Endothelial cell of umbilical vein (primary cell): ENCODE data around the gene SPTSSB. TPM values are rescaled to one million over a fixed set of nuclear protein-coding genes. Genes with fewer than 3 reads are reported as not detected.

Source experiments
- BruUV-seq: library from RNA; stranded (reverse); fragments of 400-500 nt; replicated peaks from 2 replicates; lab custom pipeline; 2021; lab: Mats Ljungman, UMichigan
- CTCF ChIA-PET: fragments of 300-600, 350-600 bp; sonication (Branson Sonifier 250); formaldehyde crosslinking; loops from one replicate; lab custom pipeline; 2021; ENCODE audit warnings: antibody characterized with exemption, inconsistent platforms; lab: Charles Lee
- POLR2A ChIA-PET: fragments of 300-600, 350-600 bp; sonication (Branson Sonifier 250); formaldehyde crosslinking; loops from one replicate; lab custom pipeline; 2021; ENCODE audit warnings: antibody characterized with exemption, inconsistent platforms; lab: Charles Lee
- DNase-seq: peaks from one replicate; pipeline ENCODE4 v3.0.0-alpha.2; 2011; ENCODE audit warnings: low read depth, low spot score
- FAIRE-seq: peaks from 2 replicates; lab custom pipeline; 2011; peaks lifted over from hg19 to GRCh38; lab: Jason Lieb, UNC
- H2AFZ ChIP-seq: 2 replicates; pipeline ENCODE4 v1.6.0; 2012; ENCODE audit warnings: low read depth, low read length, control low read depth, inconsistent platforms
- H3K27ac ChIP-seq: 2 replicates; pipeline ENCODE4 v1.5.1; 2011; ENCODE audit warnings: low read depth, mild to moderate bottlenecking, control low read depth, low read length, moderate library complexity; ENCODE audit not compliant: insufficient read depth
- H3K27me3 ChIP-seq, 2 experiments: 2 replicates each; pipeline versions ENCODE4 v1.6.0 to v1.6.1; 2011; ENCODE audit warnings: low read length in 2 of 2, mixed read lengths in 1 of 2; ENCODE audit not compliant: control insufficient read depth in 2 of 2, insufficient read depth in 2 of 2
- H3K36me3 ChIP-seq, 2 experiments: 2 replicates in 1 of 2; 3 replicates in 1 of 2; pipeline ENCODE4 v1.5.1; 2011; ENCODE audit warnings: low read length in 2 of 2, mild to moderate bottlenecking in 1 of 2, moderate library complexity in 1 of 2; ENCODE audit not compliant: control insufficient read depth in 2 of 2, insufficient read depth in 2 of 2; ENCODE audit errors: extremely low read depth in 1 of 2
- H3K4me1 ChIP-seq: 3 replicates; pipeline ENCODE4 v1.5.1; 2011; ENCODE audit warnings: mild to moderate bottlenecking, low read length; ENCODE audit not compliant: control insufficient read depth, insufficient read depth; ENCODE audit errors: extremely low read depth
- H3K4me2 ChIP-seq: 2 replicates; pipeline ENCODE4 v1.6.1; 2011; ENCODE audit warnings: low read length, control low read depth, mixed read lengths; ENCODE audit not compliant: insufficient read depth
- H3K4me3 ChIP-seq, 3 experiments: fragments of 200-600 bp in 1 of 3; sonication (generic), shearing (Covaris generic) in 1 of 3; replicated peaks in 1 of 3; 2 replicates each; pipeline ENCODE4 v1.5.1; 2011 to 2016; ENCODE audit warnings: control low read depth in 3 of 3, low read length in 3 of 3, mild to moderate bottlenecking in 2 of 3, inconsistent platforms in 1 of 3, low read depth in 1 of 3, moderate library complexity in 1 of 3; ENCODE audit not compliant: insufficient read depth in 1 of 3
- H3K79me2 ChIP-seq: 2 replicates; pipeline ENCODE4 v1.6.0; 2012; ENCODE audit warnings: low read length, inconsistent platforms; ENCODE audit not compliant: control insufficient read depth, insufficient read depth
- H3K9ac ChIP-seq: replicated peaks from 2 replicates; pipeline ENCODE3; 2011; ENCODE audit warnings: low read length, control low read depth; ENCODE audit not compliant: insufficient read depth; ENCODE audit errors: extremely low read depth
- H3K9me1 ChIP-seq: replicated peaks from 3 replicates; pipeline ENCODE4 v1.6.0; 2011; ENCODE audit warnings: mild to moderate bottlenecking, low read length; ENCODE audit not compliant: control insufficient read depth, insufficient read depth; ENCODE audit errors: extremely low read depth
- H3K9me3 ChIP-seq: replicated peaks from 2 replicates; pipeline ENCODE4 v1.5.1; 2012; ENCODE audit warnings: low read length, inconsistent platforms; ENCODE audit not compliant: control insufficient read depth, insufficient read depth
- H4K20me1 ChIP-seq: replicated peaks from 2 replicates; pipeline ENCODE3; 2011; ENCODE audit warnings: mild to moderate bottlenecking, low read length; ENCODE audit not compliant: control insufficient read depth, insufficient read depth; ENCODE audit errors: extremely low read depth
- CTCF ChIP-seq, 2 donors: IDR thresholded peaks; 1 replicate in 1 of 2; 2 replicates in 1 of 2; pipeline ENCODE4 v1.5.1; 2011; ENCODE audit warnings: low read length in 2 of 2, mild to moderate bottlenecking in 2 of 2, moderate library complexity in 2 of 2, control low read depth in 1 of 2, inconsistent platforms in 1 of 2, low read depth in 1 of 2; ENCODE audit not compliant: insufficient read depth in 1 of 2; ENCODE audit errors: extremely low read depth in 1 of 2
- EZH2 ChIP-seq: IDR thresholded peaks from 2 replicates; pipeline ENCODE4 v1.6.1; 2012; ENCODE audit warnings: borderline replicate concordance, low read depth, mild to moderate bottlenecking, moderate library complexity, low read length, inconsistent platforms; ENCODE audit not compliant: severe bottlenecking
- FOS ChIP-seq: IDR thresholded peaks from 2 replicates; pipeline ENCODE4 v1.6.1; 2011; ENCODE audit warnings: mild to moderate bottlenecking, low read length, moderate library complexity, borderline replicate concordance; ENCODE audit not compliant: insufficient read depth
- GATA2 ChIP-seq: IDR thresholded peaks from 2 replicates; pipeline ENCODE4 v1.7.0; 2011; ENCODE audit warnings: low read depth, mild to moderate bottlenecking, moderate library complexity, mixed read lengths, low read length; ENCODE audit not compliant: insufficient read length, insufficient read depth
- JUN ChIP-seq: IDR thresholded peaks from 2 replicates; pipeline ENCODE4 v1.6.1; 2011; ENCODE audit warnings: borderline replicate concordance, low read depth; ENCODE audit not compliant: insufficient read length, insufficient read depth
- MYC ChIP-seq: IDR thresholded peaks from one replicate; pipeline ENCODE4 v1.6.1; 2011; ENCODE audit warnings: mild to moderate bottlenecking, low read depth, low read length
- POLR2A ChIP-seq: IDR thresholded peaks from 2 replicates; pipeline ENCODE4 v1.6.1; 2012; ENCODE audit warnings: low read depth, mild to moderate bottlenecking, control low read depth, low read length
- POLR2AphosphoS5 ChIP-seq: IDR thresholded peaks from 2 replicates; pipeline ENCODE4 v1.6.1; 2012; ENCODE audit warnings: low read depth, mild to moderate bottlenecking, control low read depth, low read length, moderate library complexity; ENCODE audit not compliant: insufficient read depth
- dilution Hi-C: fragments of 300-500 bp; cut with MboI; formaldehyde crosslinking; loops from one replicate; pipeline ENCODE4 v1.15.0; 2019; ENCODE audit warnings: low sequenced_read_pairs; ENCODE audit not compliant: extremely low pct_ligation_motif_present
- intact Hi-C: fragments of 100-400 bp; cut with micrococcal nuclease; formaldehyde crosslinking; loops from one replicate; pipeline ENCODE4 v1.10.0; 2022
- polyA plus RNA-seq, 4 experiments: library from polyadenylated mRNA; depleted of rRNA in 3 of 4; stranded (reverse) in 3 of 4; unstranded in 1 of 4; fragments of >200 nt; gene quantifications; 2 replicates each; pipeline versions ENCODE4 v1.2.1 to v1.2.3, GENCODE V29; 2011 to 2012; ENCODE audit warnings: missing spikeins in 1 of 4
- total RNA-seq: library from RNA; stranded (reverse); gene quantifications from 2 replicates; pipeline ENCODE4 v1.2.3, GENCODE V29; 2021
- TF ChIP-seq, protein P1 (sequence below): IDR thresholded peaks from 2 replicates; pipeline ENCODE4 v1.6.1; 2011; ENCODE audit not compliant: insufficient read depth, insufficient read length

Gene SPTSSB
- total and polyA plus RNA-seq, 2 donors (not counting 3 experiments of a cell fraction or from before 2014, with no cell fraction given): not detected

DNA sequence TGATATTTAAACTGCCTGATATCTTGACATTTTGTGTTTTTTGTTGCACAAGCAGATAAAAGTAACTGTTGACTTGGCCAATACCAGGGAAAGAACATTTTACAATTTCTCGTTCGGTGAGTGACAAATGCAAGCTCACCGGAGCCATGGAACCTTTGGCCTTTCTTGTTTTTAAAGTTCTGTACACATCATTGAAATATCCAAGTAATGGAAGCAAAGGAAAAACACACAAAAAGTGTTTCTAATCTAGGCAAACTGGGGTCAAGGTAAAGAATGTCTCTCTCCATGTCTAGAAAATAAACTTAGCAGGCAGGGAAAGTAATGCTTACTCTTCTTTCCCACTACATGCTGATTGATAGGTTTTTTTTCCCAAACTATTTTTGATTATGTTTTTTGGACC is 27.8 kb downstream of the SPTSSB start:
- dilution Hi-C loops: no loop called here
- H3K36me3 ChIP-seq: no peaks in the 10 kb centered on the region
- no peak overlapping the region for H3K9ac ChIP-seq
- no peak for FAIRE-seq
- CTCF ChIA-PET: interaction anchor here (1.1 kb wide), 1 partner anchor 387 kb away, joined by 3 read pairs; no protein-coding TSS in a partner anchor
- POLR2A ChIA-PET: no interaction called here
- H3K27ac ChIP-seq: no peak overlapping the region
- H3K4me3 ChIP-seq: no peak overlapping the region
- H2AFZ ChIP-seq: no peak overlapping the region
- no peaks in the 10 kb centered on the region for H3K9me1 ChIP-seq
- H3K4me1 ChIP-seq: no peaks in the 10 kb centered on the region
- no peak for DNase-seq
- H4K20me1 ChIP-seq: no peaks in the 10 kb centered on the region
- H3K27me3 ChIP-seq: peaks cover 2 to 9% of the 10 kb centered on the region in 2 experiments
- TF ChIP-seq POLR2AphosphoS5: no peak
- TF ChIP-seq GATA2: no peak
- TF ChIP-seq MYC: no peak
- TF ChIP-seq, protein P1, sequence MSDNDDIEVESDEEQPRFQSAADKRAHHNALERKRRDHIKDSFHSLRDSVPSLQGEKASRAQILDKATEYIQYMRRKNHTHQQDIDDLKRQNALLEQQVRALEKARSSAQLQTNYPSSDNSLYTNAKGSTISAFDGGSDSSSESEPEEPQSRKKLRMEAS: no peak
- no peak for TF ChIP-seq FOS
- TF ChIP-seq CTCF (IDR thresholded peaks at IDR 0.05; ENCODE audit: extremely low read depth in 1 of 2, insufficient read depth in 1 of 2, low read depth in 1 of 2, low read length in 2 of 2): no peak
- no peak for TF ChIP-seq JUN
- no peak for TF ChIP-seq EZH2
- TF ChIP-seq POLR2A: no peak
- intact Hi-C loops: no loop called here
- BruUV-seq: no TSS peak
- no peaks in the 10 kb centered on the region for H3K79me2 ChIP-seq
- no peak overlapping the region for H3K4me2 ChIP-seq
- no peaks in the 10 kb centered on the region for H3K9me3 ChIP-seq
